ENCODE results near the gene SALL3.

SALL3 gene

DNA sequence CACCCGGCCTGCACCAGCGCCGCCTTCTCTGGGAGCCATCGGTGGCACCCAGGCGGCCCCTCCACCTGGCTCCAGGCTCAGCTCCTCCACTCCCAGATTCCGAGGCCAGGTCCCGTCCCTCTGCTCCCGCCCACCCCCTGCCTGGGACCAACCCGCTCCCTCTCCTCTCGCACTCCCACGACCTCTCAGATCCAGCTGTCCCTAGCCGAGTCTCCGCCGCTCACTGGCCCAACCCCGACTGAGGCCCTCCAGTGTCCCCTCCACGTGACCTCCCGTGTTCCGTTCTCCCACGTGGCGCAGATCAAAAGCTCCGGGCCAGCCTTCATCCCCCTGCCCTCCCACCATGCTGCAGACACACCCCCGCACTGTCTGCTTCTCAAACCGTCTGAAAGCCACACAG is 14.4 kb upstream of the SALL3 start:
- no peak for DNase-seq (ENCODE audit: low read depth, low spot score)

DNA sequence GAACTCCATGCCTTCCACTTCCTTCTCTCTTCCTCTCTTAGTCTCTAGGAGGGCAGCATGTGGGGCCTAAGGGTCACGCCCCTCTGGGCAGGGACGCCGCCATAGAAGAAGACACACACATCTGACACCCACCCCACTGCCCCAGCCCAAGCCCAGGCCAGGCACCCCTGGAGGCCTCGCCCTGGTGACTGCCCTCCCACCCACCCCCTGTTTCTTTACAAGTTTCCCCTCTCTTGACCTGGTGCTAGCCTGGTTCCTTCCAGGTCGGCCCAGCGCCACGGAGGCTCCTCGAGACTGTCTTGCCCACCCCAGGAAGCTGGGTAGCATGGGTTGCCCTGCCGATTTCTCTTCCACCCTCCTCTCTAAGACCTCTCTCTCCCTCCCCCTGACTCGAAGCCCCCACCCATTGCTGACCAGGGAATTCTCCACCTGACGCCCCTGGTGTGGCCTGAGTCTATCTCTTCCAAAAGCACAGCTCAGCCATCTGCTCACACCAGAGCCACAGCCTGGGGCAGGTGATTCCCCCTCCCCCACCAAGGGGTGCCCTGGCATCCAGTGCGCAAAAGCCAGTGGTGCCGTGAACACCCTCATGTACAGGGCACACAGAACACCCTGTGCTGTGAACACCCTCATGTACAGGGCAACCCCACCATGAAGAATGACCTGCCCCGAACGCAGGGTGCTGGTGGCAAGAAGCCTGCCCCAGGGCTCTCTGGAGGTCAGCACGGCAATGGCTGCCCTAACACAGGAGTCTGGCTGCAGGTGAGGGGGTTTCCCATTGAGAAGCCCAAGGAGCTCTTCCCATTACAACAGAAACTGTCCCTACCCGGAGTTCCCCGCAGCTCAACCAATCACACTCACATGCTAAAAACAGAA is 13.5 kb upstream of the SALL3 start:
- DNase-seq (ENCODE audit: low read depth, low spot score) = no peak

DNA sequence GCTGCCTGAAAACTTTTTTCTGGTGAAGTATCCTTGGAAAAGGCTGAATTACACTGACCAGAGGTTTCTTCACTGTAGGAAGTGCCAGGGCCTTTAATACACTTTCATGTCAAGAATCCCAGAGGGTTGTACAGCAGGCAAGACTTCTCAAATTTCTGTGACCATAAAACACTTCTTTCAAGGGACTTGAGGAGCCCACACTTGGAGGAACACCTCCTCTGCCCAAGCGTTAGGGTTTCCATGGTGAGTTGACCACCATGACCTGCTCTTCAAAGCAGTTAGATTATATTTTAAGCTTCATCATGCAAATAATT is 12.9 kb upstream of the SALL3 start:
- DNase-seq (ENCODE audit: low read depth, low spot score) = no peak

DNA sequence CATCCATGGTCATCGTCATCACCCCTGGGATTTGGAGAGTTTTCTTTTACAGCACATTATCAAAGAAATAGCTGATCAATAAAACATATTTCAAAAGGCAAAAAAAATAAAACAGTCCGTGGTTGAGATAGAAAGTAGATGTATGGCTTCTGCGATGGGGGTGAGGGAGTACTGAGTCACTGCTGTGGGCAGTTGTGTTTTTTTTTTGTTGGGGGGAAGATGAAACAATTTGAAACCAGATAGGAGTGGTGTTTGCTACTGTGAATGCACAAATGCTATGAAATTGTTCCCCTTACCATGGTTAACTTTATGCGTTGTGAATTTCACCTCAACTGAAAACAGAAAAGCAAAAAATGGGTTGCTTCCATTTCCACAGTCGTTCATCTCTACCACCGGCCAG is 11.9 kb upstream of the SALL3 start:
- no peak for DNase-seq (ENCODE audit: low read depth, low spot score)

DNA sequence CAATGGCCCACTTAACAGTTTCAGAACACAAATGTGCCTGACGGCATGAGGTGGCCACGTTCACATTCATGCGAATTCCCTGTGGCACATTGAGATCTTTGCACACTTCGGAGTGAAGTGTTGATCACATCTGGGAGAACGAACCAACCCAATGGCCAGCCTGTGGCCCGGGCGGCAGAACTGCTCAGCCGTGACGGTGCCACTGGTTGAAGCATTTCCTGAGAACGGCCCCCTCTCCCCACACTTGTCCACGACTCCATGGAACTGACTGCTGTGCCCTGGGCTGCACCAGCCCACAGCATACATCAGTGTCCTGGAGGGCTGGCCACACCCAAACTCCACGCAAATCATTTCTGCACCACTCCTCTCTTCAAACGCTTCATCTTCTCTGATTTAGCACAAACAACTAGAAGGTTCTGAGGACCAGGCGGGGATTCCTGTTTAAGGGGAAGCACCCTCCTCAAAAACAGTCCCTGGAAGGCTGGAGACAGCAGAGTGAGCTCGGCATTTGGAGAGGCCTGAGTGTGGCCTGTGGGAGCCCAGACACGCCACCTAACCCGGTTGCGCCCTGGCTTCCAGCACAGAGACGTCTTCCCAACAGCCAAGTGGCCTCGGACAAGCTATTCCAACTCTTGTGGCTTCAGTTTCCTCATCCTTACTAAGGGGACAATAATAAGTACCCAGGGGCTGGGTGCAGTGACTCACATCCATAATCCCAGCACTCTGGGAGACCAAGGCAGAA is 9.9 kb upstream of the SALL3 start:
- DNase-seq (ENCODE audit: low read depth, low spot score) = no peak

DNA sequence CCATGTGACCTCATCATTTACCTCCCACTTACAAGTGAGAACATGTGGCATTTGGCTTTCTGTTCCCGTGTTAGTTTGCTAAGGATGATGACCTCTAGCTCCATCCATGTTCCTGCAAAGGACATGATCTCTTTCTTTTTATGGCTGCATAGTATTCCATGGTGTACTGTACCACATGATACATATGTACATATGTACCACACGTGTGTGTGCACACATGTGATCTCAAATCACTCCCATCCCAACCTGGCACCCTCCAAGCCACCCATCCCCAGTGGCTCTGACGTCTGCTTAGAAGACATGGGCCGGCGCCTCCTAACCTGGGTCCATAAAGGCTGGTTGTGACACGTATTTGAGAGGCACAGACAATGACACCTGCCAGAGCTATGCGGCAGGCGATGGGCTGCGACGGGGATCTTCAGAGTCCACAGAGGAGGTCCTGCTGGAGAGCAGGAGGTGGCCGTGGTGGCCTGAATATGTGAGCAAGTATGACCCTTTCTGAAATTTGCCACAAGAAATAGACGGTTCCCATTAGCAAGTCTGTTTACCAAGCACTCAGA is 8.8 kb upstream of the SALL3 start:
- no peak for DNase-seq (ENCODE audit: low read depth, low spot score)

DNA sequence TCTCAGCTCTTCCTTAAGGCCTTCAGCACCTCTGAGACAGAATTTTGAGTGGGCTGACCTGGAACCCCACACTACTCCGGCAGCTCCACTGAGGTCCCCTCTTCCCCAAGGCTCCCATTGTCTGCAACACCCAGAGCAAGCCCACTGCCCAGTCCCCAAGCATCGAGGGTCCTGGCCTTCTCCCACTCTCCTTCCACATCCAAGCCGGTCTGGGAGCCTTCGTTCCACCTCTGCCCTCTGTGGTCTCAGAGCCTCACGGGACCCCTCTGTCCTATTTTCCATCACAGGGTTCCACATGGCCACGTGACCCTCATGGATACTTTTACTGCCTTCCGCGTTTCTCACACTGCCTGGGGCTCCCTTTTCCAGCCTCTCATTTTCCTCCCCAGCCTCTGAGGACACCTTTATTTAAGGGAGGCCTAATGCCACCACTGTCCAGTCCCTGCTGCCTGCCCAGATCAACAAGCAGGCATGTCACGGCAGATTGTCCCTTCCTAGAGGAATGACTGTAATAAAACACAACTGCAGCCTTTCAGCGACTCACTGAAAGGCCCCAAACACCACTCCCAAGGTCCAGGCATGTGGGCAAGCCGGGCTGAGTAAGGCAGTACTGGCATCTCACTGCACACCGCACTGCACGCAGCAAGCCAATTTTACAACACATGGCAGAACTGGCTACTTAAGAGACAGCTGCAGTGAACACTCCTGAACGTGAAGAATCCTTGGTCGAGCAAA is 7.9 kb upstream of the SALL3 start:
- DNase-seq (ENCODE audit: low read depth, low spot score) = no peak

DNA sequence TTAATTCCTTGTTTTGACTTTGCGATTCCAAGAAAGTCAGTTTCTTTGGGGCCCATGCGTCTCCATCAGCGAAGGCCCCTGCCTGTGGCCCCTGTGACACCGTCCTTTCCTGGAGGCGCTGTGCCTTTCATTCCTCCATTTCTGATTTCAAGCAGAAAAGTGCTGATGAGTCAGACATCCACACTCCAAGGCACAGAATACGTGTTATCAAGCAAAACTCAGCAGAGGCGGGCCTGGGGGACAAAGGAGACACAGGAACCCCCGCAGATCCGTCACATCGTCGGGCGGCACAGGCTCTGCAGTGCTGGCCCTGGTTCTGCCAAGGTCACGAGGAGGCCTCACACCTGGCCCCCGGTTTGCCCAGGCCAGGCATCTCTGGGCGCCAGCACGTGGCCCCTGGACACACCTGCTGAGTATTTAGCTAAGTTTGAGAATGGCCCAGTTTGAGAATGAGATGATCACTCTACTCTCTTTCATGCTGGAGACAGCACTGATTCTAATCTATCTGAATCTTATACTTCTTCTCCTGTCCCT is 7.2 kb upstream of the SALL3 start:
- DNase-seq (ENCODE audit: low read depth, low spot score) = no peak

DNA sequence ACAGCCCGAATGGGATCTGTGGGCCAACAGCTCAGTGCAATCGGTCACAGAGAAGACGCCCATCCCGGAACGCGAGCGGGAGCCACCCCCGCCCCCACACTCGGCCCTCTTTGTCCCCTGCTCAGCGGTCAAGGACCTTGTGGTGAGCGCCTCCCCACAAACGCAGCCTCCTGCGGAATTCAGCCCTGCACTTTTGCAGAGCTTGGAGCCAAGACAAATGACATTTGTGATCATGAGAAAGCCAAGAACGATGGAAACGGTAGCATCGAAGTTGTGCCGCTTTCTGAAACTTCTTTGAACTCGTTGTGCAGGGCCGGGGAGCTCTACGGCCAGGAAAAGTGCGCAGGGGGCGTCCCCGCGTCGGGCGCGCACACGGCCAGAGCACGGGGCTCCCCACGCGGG is 6.7 kb upstream of the SALL3 start:
- DNase-seq (ENCODE audit: low read depth, low spot score) = no peak

DNA sequence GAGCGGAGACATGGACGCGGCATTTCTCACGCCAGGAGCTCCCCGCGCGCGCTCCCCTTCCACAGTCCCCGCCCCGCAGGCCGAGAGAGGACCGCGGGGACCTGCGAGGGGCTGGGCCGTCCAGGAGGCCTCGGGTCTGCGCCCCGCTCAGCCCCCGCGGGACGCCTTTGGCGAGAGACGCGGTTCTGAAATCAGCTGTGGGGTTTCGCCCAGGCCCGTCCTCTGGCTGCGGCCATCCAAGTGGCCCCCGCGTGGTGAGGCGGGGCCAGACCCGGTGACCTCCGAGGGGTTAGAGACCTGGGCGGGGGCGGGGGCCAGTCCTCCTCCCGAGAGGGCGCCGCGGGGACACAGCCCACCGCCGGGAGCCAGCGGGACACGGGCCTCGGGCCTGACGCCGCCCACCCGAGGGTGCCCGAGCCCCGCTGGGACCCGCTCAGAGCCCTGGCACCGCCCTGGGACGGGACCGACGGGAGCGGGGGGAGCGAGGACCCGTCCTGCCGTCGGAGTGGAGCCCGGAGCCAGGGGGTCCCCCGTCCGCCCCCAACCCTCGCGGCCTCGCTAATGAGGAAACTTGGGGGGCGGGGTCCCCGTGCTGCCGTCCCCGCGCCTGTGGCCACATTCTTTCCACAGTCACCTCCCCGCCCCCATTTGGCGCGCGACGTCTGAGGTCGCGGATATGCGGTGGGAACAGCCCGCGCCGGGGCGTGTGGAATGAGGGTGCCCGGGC is 6.1 kb upstream of the SALL3 start:
- DNase-seq (ENCODE audit: low read depth, low spot score) = no peak

DNA sequence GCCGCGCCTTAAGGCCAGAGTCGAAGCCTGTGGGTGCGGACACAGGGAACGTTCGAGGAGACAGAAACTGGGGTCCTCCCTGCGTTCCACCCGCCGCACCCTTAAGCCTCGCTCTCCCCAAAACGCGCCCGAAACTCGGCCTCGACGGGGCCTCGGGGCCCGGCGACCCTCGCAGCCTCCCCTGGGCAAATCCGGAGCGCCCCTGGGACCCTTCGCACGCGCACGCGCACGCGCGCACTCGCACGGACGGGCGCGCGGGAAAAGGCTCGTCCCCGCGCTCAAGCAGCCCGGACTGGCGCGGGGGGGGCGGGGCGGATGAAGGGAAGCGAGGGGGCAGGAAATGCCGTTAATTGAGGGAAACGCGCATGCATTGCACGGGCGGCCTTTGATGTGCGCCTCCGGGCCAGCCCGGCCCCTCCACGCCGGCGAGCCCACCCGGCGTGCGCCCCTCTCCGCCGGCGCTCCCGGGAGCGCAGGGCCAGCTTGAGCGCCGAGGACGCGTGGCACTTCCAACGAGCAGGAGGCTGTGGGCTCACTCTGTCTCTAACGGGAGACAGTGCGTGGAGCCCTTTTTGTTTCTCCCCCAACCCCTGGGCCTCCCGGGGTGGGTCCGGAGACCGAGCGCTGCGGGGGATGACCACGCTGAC is 5.4 kb upstream of the SALL3 start:
- DNase-seq (ENCODE audit: low read depth, low spot score) = no peak

DNA sequence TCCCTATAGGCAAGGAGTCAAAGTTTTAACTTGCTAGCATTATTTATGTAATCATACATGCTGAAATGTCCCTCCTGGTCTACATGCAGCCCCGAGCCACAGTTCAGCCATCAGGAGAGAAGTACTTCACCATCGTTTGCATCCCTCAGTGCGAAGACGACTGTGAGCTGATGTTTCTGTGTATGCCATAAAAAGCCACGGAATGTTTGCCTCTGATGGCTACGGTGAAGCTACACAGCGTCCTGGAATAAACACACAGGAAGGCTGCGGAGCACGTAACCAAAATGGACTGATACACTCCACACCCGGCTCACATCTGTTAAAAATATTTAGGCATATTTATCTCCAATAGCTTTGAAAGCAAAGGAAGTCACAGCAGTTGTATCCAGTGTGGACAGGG is 4.3 kb upstream of the SALL3 start:
- DNase-seq (ENCODE audit: low read depth, low spot score) = no peak

DNA sequence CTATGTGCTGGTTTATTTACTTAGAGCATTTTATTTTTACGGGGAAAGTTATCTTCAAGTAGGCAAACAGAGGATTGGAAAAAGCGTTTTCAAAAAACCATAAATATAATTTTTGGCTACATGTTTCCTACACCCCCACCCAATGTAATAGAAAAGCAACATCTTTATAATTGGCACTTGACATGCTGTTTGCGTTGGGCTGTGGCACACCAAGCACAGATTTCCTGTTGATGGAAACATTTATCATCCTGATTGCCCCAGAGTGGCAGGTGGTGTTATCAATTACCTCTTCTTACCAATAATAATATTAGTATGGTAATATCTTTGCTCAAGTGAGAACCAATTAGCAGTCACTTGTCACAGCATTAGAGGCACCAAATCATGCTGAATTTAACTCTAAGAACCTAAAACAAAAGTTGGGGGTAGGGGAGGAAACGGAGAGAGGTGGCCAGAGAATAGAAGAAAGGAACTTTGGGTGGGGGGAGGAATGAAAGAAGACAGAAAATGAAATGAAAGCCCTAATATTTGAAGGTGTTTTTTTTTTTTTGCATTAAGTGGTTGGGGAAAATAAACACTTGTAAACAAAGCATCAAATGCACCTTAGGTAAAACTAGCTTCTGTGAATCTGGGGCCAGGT is 3.8 kb upstream of the SALL3 start:
- no peak for DNase-seq (ENCODE audit: low read depth, low spot score)

DNA sequence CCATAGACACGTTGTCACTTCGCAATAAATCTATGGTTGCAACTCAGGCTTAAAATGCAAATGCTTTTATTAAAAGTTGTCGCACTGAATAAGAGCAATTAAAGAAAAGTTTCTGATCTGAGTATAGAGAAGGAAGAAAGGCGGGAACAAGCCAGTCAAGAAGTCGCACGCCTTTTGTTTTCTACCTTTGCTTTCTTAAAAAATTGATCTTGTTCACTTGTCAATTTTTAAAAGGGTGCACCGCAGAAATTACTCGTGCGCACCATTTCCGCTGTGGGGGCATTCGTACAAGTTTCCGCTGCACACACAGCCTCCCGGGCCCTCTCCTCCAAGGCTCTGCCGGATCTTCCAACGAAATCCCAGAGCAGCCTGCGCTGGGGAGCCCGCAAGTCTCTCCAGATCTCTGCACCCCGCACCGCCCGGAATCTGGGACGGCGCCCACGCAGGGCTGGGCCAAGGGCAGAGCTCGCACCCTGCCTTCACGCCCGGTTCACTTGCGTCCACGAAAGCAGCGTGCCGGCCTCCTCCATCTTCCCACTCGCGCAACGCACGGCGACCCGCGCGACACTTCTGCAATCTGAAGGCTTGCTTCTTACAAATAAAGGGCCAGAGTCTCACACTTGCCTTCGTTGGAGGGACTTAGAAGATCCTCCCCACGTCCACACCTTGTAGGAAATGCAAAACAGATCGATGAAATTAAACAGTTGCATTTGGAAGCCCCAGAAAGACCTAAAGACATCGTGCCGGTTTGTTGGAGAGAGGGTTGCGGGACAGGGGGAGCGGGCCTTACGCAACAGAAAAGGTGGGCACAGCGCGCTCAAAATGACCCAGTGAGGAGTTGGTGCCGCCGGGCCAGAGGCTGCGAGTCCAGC is 2.6 kb upstream of the SALL3 start:
- DNase-seq (ENCODE audit: low read depth, low spot score) = no peak

DNA sequence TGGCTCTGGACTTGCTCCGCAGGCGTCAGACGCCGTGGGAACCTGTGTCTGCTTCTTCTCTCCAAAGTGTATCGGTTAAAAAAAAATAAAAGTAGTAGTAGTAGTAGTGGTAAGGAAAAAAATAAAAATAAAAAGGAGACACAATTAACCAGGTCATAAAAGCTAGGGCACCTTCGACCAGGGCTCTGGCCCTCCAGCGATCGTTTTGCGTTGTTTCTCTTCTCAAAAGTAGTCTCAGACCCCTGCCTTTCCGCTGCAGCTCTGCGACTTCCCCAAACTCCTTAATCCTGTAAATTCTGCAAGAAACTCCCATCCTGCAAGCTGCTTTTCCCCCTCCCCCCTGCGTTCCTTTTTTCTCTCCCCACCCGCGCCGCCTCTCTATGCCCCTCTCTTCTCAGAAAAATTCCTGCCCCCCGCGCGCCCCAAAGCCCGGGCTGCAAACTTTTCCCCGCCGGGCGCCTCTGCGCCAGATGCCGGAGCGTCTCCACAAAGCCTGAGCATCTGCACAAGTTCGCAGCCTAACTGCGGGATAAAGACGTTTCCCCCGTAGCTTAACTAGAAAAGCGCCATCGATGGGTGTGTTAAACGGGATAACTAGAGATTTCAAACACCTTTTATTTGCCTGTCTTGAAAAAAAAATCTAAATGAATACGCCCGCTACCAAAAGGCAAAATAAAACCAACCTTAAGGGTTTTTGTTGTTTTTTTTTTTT is 1.8 kb upstream of the SALL3 start:
- no peak for DNase-seq (ENCODE audit: low read depth, low spot score)

DNA sequence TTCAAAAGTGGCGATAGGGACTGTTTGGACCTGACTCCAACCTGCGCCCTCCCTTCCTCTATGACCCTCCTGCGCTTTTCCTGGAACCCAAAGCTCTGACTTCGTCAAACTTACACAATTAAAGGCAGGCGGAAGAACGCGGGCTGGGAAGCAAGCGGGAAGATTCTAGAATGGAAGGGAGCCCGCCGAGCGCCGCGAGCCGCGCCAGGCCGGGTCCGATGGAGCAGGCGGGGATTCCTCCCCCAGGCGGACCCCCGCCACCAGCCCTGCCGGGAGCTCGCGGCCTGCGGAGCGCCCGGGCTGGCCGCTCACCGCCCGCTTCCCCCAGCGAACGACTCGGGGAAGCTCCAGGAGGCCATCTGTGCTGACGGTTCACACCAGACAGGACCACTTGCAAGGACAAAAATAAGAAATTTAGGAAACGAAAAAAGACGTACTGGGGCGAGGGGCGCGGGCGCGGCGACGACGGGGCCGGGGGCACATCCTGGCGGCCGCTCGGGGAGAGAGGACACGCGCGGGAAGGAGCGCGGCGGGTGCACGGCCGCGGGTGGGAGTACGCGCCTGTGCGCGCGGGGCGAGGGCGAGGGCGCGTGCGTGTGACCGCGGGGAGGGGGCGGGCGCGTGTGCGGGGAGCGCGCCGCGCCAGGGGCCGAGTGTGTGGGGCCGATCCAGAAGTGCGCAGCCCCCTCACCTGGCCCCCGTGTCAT is 1.1 kb upstream of the SALL3 start:
- DNase-seq (ENCODE audit: low read depth, low spot score) = no peak

DNA sequence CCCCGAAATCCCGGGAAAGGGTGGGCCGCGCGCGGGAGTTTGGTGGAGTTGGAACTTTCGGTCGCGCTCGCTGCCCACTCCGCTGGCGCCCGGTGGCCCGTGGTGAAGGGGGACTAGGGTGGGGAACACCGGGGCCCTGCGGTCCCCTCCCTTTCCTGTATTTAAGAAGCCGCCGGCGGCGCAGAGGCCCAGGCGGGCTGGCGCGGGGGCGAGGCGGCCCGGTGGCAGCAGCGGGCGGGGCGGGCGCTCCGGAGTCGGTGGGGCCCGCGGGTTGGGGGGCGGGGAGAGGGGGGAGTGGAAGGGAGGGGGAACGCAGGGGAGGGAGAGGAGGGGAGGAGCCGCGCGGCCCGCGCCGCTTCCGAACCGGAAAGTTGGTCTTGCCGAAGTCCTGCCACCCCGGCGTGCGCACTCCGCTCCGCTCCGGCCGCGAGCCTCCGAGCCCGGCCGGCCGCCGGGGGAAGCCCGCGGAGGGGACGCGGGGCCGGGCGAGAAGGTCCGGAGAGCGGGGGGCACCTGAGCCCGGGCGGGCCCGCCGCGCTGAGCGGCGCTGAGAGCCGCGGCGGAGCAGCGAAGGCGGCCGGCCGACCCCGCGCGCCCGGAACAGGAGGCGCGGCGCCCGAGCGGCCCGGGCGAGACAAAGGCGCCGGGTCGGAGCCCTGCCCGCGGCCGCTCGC is 425 bp upstream of the SALL3 start:
- no peak for DNase-seq (ENCODE audit: low read depth, low spot score)

Measured in iPS DF 19.7 (cell line).